Thymus (tissue), 11 donors: ENCODE results near the gene FXYD5. TPM values are rescaled to one million over a fixed set of nuclear protein-coding genes. Genes with fewer than 3 reads are reported as not detected.
A peak's percentile ranks its signal among the peaks of the same experiment; 100 is the strongest.
"Not testable (repeated sequence)": the region's sequence is repeated elsewhere in the genome, so short reads cannot be mapped to it uniquely, and the experiment has no call there.

ENCODE experiments used
- DNase-seq, 9 donors: peaks; one replicate each; pipeline ENCODE4 v3.0.0-alpha.2; 2013; ENCODE audit warnings: low spot score in 9 of 9, low read depth in 6 of 9, missing footprints in 1 of 9
- H3K27ac ChIP-seq, 2 donors: one replicate each; pipeline ENCODE4 v1.5.1; 2013; ENCODE audit warnings: control low read depth in 1 of 2, low read depth in 1 of 2, low read length in 1 of 2, mild to moderate bottlenecking in 1 of 2, moderate library complexity in 1 of 2
- H3K27me3 ChIP-seq, 2 donors: one replicate each; pipeline ENCODE4 v1.5.1; 2013; ENCODE audit warnings: low read length in 1 of 2; ENCODE audit not compliant: control insufficient read depth in 2 of 2, insufficient read depth in 1 of 2
- H3K36me3 ChIP-seq, 2 donors: one replicate each; pipeline ENCODE4 v1.5.1; 2013; ENCODE audit warnings: low read length in 1 of 2, mild to moderate bottlenecking in 1 of 2, moderate library complexity in 1 of 2; ENCODE audit not compliant: control insufficient read depth in 2 of 2, insufficient read depth in 2 of 2
- H3K4me1 ChIP-seq, 2 donors: one replicate each; pipeline ENCODE4 v1.5.1; 2013; ENCODE audit warnings: low read length in 2 of 2; ENCODE audit not compliant: control insufficient read depth in 2 of 2, insufficient read depth in 2 of 2
- H3K4me3 ChIP-seq, 2 donors: one replicate each; pipeline ENCODE4 v1.5.1; 2013; ENCODE audit warnings: low read length in 2 of 2, control low read depth in 1 of 2, mild to moderate bottlenecking in 1 of 2
- H3K9me3 ChIP-seq, 2 donors: one replicate each; pipeline ENCODE4 v1.5.1; 2013; ENCODE audit warnings: low read length in 1 of 2, mild to moderate bottlenecking in 1 of 2; ENCODE audit not compliant: control insufficient read depth in 2 of 2, insufficient read depth in 1 of 2
- WGBS: extraction: QIAGEN DNeasy Blood & Tissue Kit; methylation state at CpG from one replicate; pipeline ENCODE4 v1.1.7; 2013; 5-methylcytosine and 5-hydroxymethylcytosine counted together
- polyA plus RNA-seq: library from polyadenylated mRNA; stranded (reverse); fragments of 200-250 nt; gene quantifications from one replicate; pipeline ENCODE4 v1.2.3, GENCODE V29; 2013
- total RNA-seq: library from RNA; stranded (reverse); fragments of 120-200 nt; gene quantifications from one replicate; pipeline ENCODE4 v1.2.4, GENCODE V29; 2013
- donor health status: healthy.

The FXYD5 gene
- total and polyA plus RNA-seq, 2 donors = 42.6 to 136 TPM

DNA sequence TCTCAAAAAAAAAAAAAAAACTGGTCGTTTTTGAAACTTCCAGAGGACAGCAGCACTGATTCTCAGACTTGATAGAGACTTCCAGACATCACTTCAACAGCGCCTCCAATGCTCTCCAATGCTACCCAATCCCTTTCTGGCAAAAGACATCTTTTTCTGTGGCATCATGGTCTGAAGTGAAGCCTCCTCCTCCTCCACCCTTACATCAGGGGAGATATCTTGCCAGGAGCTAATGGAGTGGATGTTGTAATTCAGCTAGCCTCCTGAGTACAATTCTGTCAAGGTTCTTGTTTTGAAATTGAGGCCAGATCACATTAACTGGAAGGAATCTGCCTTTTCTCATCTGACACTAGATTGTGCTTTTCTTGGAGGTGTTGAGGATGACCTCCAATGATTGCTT, 24.2 kb downstream of the FXYD5 start:
- Histone ChIP-seq H3K9me3 (peaks cover 0 to 2% of the 10 kb centered on the region in 2 donors), H3K27ac (no peak overlapping the region), H3K27me3 (no peaks in the 10 kb centered on the region), H3K4me1 (peaks cover 5 to 13% of the 10 kb centered on the region in 2 donors), H3K4me3 (no peak overlapping the region), H3K36me3 (no peaks in the 10 kb centered on the region)
- DNase-seq = no peak
- 79% methylated on average over 2 of the region's 2 CpGs for WGBS

DNA sequence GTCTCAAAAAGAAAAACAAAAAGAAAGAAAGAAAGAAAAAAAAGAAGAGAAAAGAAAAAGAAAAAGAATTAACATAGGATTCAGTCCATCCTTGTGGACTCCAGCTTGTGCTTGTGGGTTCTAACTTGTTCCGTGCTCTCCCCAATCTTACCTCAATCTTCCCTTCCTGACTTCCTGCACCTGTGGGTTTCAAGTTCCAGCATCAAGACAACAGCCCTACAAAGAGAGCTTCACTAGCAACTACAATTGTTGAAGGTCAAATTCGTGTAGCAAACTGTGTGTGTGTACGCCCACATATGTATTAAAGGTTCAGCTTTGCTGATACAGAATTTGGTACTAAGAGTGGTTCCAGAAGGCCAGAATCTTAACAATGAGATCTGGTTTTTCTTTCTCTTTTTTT, 25.3 kb downstream of the FXYD5 start:
- Histone ChIP-seq H3K4me1 (peaks cover 5 to 13% of the 10 kb centered on the region in 2 donors), H3K27me3 (no peaks in the 10 kb centered on the region), H3K4me3 (no peak overlapping the region), H3K27ac (no peak overlapping the region), H3K9me3 (peaks cover 0 to 2% of the 10 kb centered on the region in 2 donors), H3K36me3 (no peaks in the 10 kb centered on the region)
- WGBS = 12% methylated on average over 3 of the region's 3 CpGs
- DNase-seq = peak in 7 of 9 donors; percentile 6 to 63 (median 35)

DNA sequence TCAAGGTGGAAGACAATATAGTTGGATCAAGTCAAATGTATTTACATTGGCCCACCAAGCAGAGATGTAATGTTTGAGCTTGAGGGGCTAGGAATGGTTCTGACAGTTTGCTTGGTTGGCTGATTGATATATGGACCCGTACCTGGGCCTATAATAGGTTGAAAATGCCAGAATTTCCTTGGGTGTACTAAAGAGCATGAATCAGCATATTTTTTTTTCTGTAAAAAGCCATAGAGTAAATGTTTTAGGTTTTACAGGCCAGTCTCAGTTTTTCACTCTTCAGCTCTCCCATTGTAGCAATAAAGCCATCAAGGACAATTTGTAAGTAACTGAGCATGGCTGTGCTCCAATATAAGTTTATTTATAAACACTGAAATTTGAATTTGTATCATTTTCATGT, 26.9 kb downstream of the FXYD5 start:
- no peak for DNase-seq
- no peak overlapping the region for H3K27ac ChIP-seq
- no peak overlapping the region for H3K4me3 ChIP-seq
- H3K4me1 ChIP-seq = peaks cover 5 to 13% of the 10 kb centered on the region in 2 donors
- H3K9me3 ChIP-seq = peaks cover 0 to 2% of the 10 kb centered on the region in 2 donors
- no peaks in the 10 kb centered on the region for H3K27me3 ChIP-seq
- WGBS = 97% methylated on average over 1 of the region's 1 CpG
- H3K36me3 ChIP-seq = no peaks in the 10 kb centered on the region

GRCh38 chr19:35184267-35184666, 29.7 kb downstream of the FXYD5 start:
- Histone ChIP-seq H3K4me3 (no peak overlapping the region), H3K27me3 (no peaks in the 10 kb centered on the region), H3K36me3 (no peaks in the 10 kb centered on the region), H3K4me1 (peaks cover 0 to 9% of the 10 kb centered on the region in 2 donors), H3K27ac (no peak overlapping the region), H3K9me3 (no peaks in the 10 kb centered on the region)
- no peak for DNase-seq
- 96% methylated on average over 1 of the region's 1 CpG for WGBS

- Histone ChIP-seq H3K27ac (no peak overlapping the region), H3K4me1 (peaks cover 0 to 3% of the 10 kb centered on the region in 2 donors), H3K36me3 (no peaks in the 10 kb centered on the region), H3K9me3 (no peaks in the 10 kb centered on the region), H3K4me3 (no peak overlapping the region), H3K27me3 (no peaks in the 10 kb centered on the region)
- 91% methylated on average over 2 of the region's 2 CpGs for WGBS
- no peak for DNase-seq
Observed at GRCh38 chr19:35184884-35185283, 30.3 kb downstream of the FXYD5 start.

DNA sequence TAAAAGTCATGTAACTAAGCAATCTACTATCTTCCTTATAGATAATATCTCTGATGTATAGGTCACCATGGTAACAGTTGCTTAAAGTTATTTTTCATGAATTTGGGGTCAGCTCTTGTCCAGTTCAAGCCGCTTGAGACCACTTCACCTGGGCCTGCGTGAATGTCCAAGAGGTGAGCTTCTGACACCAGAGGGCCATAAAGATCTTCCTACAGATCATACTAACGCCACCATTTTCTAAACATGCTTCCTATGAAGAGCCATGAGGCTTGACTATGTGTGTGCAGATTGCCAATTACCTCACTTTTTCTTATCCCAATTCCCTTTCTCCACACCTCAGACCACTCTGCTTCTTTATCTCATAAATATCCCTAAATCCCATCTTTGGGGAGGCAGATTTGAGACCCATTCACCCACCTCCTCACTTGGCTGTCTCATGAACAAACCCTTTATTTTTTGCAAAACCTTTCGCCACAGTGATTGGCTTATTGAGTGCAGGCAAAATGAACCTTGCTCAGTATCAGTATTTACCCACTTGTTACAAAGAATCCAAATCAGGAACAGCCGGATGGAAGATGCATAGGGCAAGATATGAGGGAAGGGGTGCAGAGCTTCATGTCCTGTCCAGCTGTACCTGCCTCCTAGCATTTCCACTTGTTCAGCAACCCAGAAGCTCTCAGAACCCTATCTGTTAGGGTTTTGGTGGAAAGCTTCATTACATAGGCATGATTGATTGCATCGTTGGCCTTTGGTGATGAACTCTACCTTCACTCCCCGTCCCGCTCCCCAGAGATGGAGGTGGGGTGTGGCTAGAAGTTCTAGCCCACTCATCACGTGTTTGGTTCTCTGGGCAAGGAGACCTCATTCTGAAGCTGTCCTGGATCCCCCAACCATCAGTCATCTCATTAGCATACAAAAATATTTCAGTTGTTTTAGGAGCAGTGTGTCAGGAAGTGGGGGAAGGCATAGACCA, 39.8 kb downstream of the FXYD5 start:
- 90% methylated on average over 9 of the region's 9 CpGs for WGBS

DNA sequence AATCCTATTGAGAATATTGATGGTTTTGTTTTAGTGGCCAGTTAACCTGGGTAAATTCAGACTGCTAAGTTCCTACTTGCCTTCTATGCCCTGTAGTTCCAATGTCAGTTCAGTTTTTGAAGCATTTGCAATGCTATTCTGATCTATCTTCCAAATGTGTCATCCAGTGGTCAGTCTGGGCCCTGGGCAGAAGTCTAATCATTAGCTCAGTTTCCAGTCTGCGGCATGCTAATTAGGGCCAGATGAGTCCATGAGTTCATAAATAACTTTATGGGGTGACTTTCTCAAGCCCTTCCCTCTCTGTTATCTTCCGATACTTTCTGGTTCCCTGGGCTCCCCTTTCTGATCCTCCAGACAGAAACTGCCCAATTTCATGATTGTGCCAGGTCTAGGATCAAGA, 41.3 kb downstream of the FXYD5 start:
- Histone ChIP-seq H3K4me1 (peaks cover 0 to 3% of the 10 kb centered on the region in 2 donors), H3K9me3 (no peaks in the 10 kb centered on the region), H3K27me3 (no peaks in the 10 kb centered on the region), H3K27ac (no peak overlapping the region), H3K36me3 (no peaks in the 10 kb centered on the region), H3K4me3 (no peak overlapping the region)
- 76% methylated on average over 2 of the region's 2 CpGs for WGBS
- DNase-seq = no peak

More for the DNA sequence above, 39.8 kb downstream of the FXYD5 start:
- Histone ChIP-seq H3K4me1 (no peaks in the 10 kb centered on the region), H3K36me3 (no peaks in the 10 kb centered on the region), H3K27ac (no peak overlapping the region), H3K4me3 (no peak overlapping the region), H3K9me3 (no peaks in the 10 kb centered on the region), H3K27me3 (no peaks in the 10 kb centered on the region)
- no peak for DNase-seq

DNA sequence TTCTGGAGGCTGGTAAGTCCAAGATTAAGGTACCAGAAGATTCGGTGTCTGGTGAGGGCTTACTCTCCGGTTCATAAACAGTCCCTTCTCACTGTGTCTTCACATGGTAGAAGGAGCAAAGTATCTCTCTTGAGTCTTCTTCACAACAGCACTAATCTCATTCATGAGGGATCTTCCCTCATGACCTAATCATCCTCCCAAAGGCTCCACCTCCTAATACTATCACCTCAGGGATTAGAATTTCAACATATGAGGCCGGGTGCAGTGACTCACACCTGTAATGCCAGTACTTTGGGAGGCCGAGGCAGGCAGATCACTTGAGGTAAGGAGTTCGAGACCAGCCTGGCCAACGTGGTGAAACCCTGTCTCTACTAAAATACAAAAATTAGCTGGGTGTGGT, 42.3 kb downstream of the FXYD5 start:
- H3K27me3 ChIP-seq, H3K4me1 ChIP-seq, H3K4me3 ChIP-seq, H3K36me3 ChIP-seq, H3K27ac ChIP-seq, H3K9me3 ChIP-seq, DNase-seq: not testable (repeated sequence)
- 87% methylated on average over 6 of the region's 6 CpGs for WGBS

DNA sequence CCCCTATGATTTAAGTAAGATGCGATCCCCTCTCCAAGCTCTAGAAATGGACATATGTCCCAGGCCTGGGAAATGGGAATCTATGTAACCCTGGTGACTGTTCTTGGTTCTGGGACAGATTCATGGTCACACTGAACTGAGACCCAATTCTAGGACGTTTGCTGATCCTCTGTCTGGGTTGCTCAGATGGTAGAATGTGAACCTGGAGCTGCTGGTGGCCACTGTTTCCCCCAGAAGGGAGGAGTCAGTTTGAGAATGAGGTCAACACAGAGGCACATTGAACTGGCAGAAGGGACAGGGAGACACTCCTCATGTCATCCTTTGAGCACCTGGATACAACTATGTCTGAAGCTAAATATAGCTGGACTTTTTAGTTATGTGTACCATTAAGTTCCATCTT, 44.9 kb downstream of the FXYD5 start:
- WGBS = 66% methylated on average over 2 of the region's 2 CpGs

More for the DNA sequence above, 44.9 kb downstream of the FXYD5 start:
- DNase-seq = no peak
- no peaks in the 10 kb centered on the region for H3K36me3 ChIP-seq
- no peak overlapping the region for H3K27ac ChIP-seq
- H3K4me1 ChIP-seq = peaks cover 0 to 5% of the 10 kb centered on the region in 2 donors
- H3K4me3 ChIP-seq = no peak overlapping the region
- no peaks in the 10 kb centered on the region for H3K9me3 ChIP-seq
- no peaks in the 10 kb centered on the region for H3K27me3 ChIP-seq
